HEK293 (cell line): ENCODE data around the gene PCDHAC2.

Source experiments
- ATF2 ChIP-seq: fragments of 450-650 bp; formaldehyde crosslinking; IDR thresholded peaks from 2 replicates; pipeline ENCODE4 v1.5.1; 2016; ENCODE audit warnings: missing biosample characterization, missing genetic modification characterization, low read depth
- CTCF ChIP-seq: fragments of 450-650 bp; formaldehyde crosslinking; IDR thresholded peaks from 2 replicates; pipeline ENCODE4 v1.5.1; 2016; ENCODE audit warnings: missing biosample characterization, missing genetic modification characterization
- REST ChIP-seq: fragments of 450-650 bp; formaldehyde crosslinking; IDR thresholded peaks from 2 replicates; pipeline ENCODE4 v1.5.1; 2016; ENCODE audit warnings: missing biosample characterization, missing genetic modification characterization
- TCF7L2 ChIP-seq: IDR thresholded peaks from 2 replicates; pipeline ENCODE4 v1.6.1; 2011; ENCODE audit warnings: low read depth, mild to moderate bottlenecking, inconsistent platforms, low read length, moderate library complexity, borderline replicate concordance
- ZBTB7A ChIP-seq: fragments of 450-650 bp; formaldehyde crosslinking; IDR thresholded peaks from 2 replicates; pipeline ENCODE4 v1.5.1; 2016; ENCODE audit warnings: low read depth, missing biosample characterization, missing genetic modification characterization
- ZBTB8A ChIP-seq: fragments of 450-650 bp; formaldehyde crosslinking; IDR thresholded peaks from 2 replicates; pipeline ENCODE4 v1.5.1; 2016; ENCODE audit warnings: missing biosample characterization, missing genetic modification characterization
- ZFP37 ChIP-seq: fragments of 450-650 bp; formaldehyde crosslinking; IDR thresholded peaks from 2 replicates; pipeline ENCODE4 v1.5.1; 2016; ENCODE audit warnings: missing biosample characterization, missing genetic modification characterization
- ZNF274 ChIP-seq, 2 experiments: fragments of 200-500 bp in 1 of 2; fragments of 450-650 bp in 1 of 2; sonication (Bioruptor generic) in 1 of 2; formaldehyde crosslinking in 1 of 2; IDR thresholded peaks; 2 replicates each; pipeline versions ENCODE4 v1.5.1 to v1.6.1; 2014 to 2016; ENCODE audit warnings: borderline replicate concordance in 1 of 2, inconsistent platforms in 1 of 2, low read length in 1 of 2, missing biosample characterization in 1 of 2, missing genetic modification characterization in 1 of 2
- ZNF394 ChIP-seq: fragments of 450-650 bp; formaldehyde crosslinking; IDR thresholded peaks from 2 replicates; pipeline ENCODE4 v1.5.1; 2016; ENCODE audit warnings: missing biosample characterization, missing genetic modification characterization, mild to moderate bottlenecking, moderate library complexity, borderline replicate concordance
- ZNF785 ChIP-seq: fragments of 450-650 bp; formaldehyde crosslinking; IDR thresholded peaks from 2 replicates; pipeline ENCODE4 v1.5.1; 2016; ENCODE audit warnings: missing biosample characterization, missing genetic modification characterization
- ZNF837 ChIP-seq: fragments of 450-650 bp; formaldehyde crosslinking; IDR thresholded peaks from 2 replicates; pipeline ENCODE4 v1.5.1; 2016; ENCODE audit warnings: missing biosample characterization, missing genetic modification characterization
- TF ChIP-seq, protein P1 (sequence below): fragments of 450-650 bp; formaldehyde crosslinking; IDR thresholded peaks from 2 replicates; pipeline ENCODE4 v1.5.1; 2017; ENCODE audit warnings: missing biosample characterization, missing genetic modification characterization

DNA sequence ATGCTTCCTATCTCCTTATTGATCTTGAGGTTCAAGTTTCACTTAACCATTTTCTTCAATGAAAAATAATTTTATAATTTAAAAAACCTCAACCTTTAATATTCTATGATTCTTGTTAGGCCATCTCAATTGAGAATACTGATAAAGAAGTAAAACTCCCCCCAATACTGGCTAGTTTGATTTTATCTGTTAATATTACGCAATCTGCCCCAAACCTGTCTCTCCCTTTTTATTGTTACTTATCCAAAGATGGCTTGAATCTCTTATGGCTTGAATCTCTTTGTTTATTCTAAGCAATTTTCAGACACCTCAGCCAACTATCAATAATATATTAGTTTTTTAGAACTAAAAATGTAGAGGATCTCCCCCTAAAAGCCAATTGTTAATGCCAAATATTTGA, 4.1 kb upstream of the PCDHAC2 start:
- TF ChIP-seq ZFP37 (tag by site-specific recombination) (no peak), CTCF (tag by site-specific recombination) (no peak), ZNF274 (IDR thresholded peaks at IDR 0.05; ENCODE audit: low read length) (no peak), ZNF274 (tag by site-specific recombination; IDR thresholded peaks at IDR 0.05; ENCODE audit: borderline replicate concordance) (no peak), REST (tag by site-specific recombination) (no peak), ZNF394 (tag by site-specific recombination) (no peak), ZBTB7A (no peak), ZNF837 (tag by site-specific recombination) (no peak), TCF7L2 (no peak), ZBTB8A (tag by site-specific recombination) (no peak), ZNF785 (tag by site-specific recombination) (no peak), ATF2 (no peak)
- TF ChIP-seq, protein P1, sequence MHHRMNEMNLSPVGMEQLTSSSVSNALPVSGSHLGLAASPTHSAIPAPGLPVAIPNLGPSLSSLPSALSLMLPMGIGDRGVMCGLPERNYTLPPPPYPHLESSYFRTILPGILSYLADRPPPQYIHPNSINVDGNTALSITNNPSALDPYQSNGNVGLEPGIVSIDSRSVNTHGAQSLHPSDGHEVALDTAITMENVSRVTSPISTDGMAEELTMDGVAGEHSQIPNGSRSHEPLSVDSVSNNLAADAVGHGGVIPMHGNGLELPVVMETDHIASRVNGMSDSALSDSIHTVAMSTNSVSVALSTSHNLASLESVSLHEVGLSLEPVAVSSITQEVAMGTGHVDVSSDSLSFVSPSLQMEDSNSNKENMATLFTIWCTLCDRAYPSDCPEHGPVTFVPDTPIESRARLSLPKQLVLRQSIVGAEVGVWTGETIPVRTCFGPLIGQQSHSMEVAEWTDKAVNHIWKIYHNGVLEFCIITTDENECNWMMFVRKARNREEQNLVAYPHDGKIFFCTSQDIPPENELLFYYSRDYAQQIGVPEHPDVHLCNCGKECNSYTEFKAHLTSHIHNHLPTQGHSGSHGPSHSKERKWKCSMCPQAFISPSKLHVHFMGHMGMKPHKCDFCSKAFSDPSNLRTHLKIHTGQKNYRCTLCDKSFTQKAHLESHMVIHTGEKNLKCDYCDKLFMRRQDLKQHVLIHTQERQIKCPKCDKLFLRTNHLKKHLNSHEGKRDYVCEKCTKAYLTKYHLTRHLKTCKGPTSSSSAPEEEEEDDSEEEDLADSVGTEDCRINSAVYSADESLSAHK: no peak
